Natural killer cell (primary cell): Measurements from ENCODE around the gene DOCK11. TPM values are rescaled to one million over a fixed set of nuclear protein-coding genes. Genes with fewer than 3 reads are reported as not detected.
A peak's percentile ranks its signal among the peaks of the same experiment; 100 is the strongest.
"Not testable (repeated sequence)": the region's sequence is repeated elsewhere in the genome, so short reads cannot be mapped to it uniquely, and the experiment has no call there.

Experiments used
- ATAC-seq, 3 donors: fragments of 150-1000 bp in 2 of 3; fragments of 200-7000 bp in 1 of 3; cut with Tn5 transposase; 1 replicate in 1 of 3; 2 replicates in 2 of 3; pipeline ENCODE4 v1.10.0; 2021; ENCODE audit warnings: mild to moderate bottlenecking in 2 of 3, moderate library complexity in 2 of 3
- DNase-seq, 2 donors: peaks; one replicate each; pipeline versions ENCODE4 v3.0.0 to v3.0.0-alpha.2; 2013 to 2021; ENCODE audit warnings: mixed read lengths in 1 of 2
- H3K27ac ChIP-seq: one replicate; pipeline ENCODE4 v1.5.1; 2013; ENCODE audit warnings: mild to moderate bottlenecking, low read length
- H3K27me3 ChIP-seq: one replicate; pipeline ENCODE4 v1.6.1; 2013; ENCODE audit warnings: low read length; ENCODE audit not compliant: control insufficient read depth, insufficient read depth
- H3K36me3 ChIP-seq: one replicate; pipeline ENCODE4 v1.6.1; 2013; ENCODE audit warnings: low read length; ENCODE audit not compliant: control insufficient read depth, insufficient read depth
- H3K4me1 ChIP-seq: one replicate; pipeline ENCODE4 v1.6.1; 2013; ENCODE audit warnings: low read length; ENCODE audit not compliant: control insufficient read depth, insufficient read depth
- H3K4me3 ChIP-seq: one replicate; pipeline ENCODE4 v1.5.1; 2013; ENCODE audit warnings: low read length
- H3K9me3 ChIP-seq: one replicate; pipeline ENCODE4 v1.6.1; 2013; ENCODE audit warnings: low read length; ENCODE audit not compliant: control insufficient read depth, insufficient read depth
- H3K27ac Mint-ChIP-seq, 2 donors: one replicate each; pipeline ENCODE4 v1.8.0; 2022; ENCODE audit warnings: mild to moderate bottlenecking in 2 of 2, mixed read lengths in 2 of 2, moderate library complexity in 1 of 2
- H3K27me3 Mint-ChIP-seq, 2 donors: one replicate each; pipeline ENCODE4 v1.8.0; 2022; ENCODE audit warnings: low read depth in 2 of 2, mixed read lengths in 2 of 2
- H3K36me3 Mint-ChIP-seq: one replicate; pipeline ENCODE4 v1.8.0; 2022; ENCODE audit warnings: mixed read lengths
- H3K4me1 Mint-ChIP-seq, 2 donors: one replicate each; pipeline ENCODE4 v1.8.0; 2022; ENCODE audit warnings: mixed read lengths in 2 of 2
- H3K4me3 Mint-ChIP-seq: one replicate; pipeline ENCODE4 v1.8.0; 2022; ENCODE audit warnings: mild to moderate bottlenecking, moderate library complexity, mixed read lengths
- H3K9me3 Mint-ChIP-seq, 2 donors: one replicate each; pipeline ENCODE4 v1.8.0; 2022; ENCODE audit warnings: mixed read lengths in 2 of 2
- WGBS: methylation state at CpG from one replicate; pipeline ENCODE4 v1.1.7; 2013; ENCODE audit warnings: missing lambda C conversion rate; ENCODE audit not compliant: insufficient coverage; 5-methylcytosine and 5-hydroxymethylcytosine counted together
- intact Hi-C: fragments of 100-400 bp; cut with micrococcal nuclease; formaldehyde crosslinking; loops from one replicate; pipeline ENCODE4 v1.14.2; 2022
- total RNA-seq, 4 donors: library from RNA; stranded (reverse); fragments of 120-200 nt in 1 of 4; gene quantifications; one replicate each; pipeline versions ENCODE4 v1.2.3 to v1.2.4, GENCODE V29; 2013 to 2022
- TF ChIP-seq, protein P1 (sequence below): fragments of 200-600 bp; IDR thresholded peaks from one replicate; pipeline ENCODE4 v1.8.0; 2022; ENCODE audit warnings: antibody characterized with exemption

Gene DOCK11
- total RNA-seq, 3 donors from 2014 or later (not counting 1 experiment from before 2014, with no cell fraction given) = 108 to 130 (median 117) TPM

- ATAC-seq (no peak), DNase-seq (no peak)
- H3K9me3 ChIP-seq = no peaks in the 10 kb centered on the region
- no peak overlapping the region for H3K4me3 Mint-ChIP-seq
- peaks cover 61% of the 10 kb centered on the region for H3K36me3 ChIP-seq
- WGBS = 100% methylated on average over 1 of the region's 3 CpGs
- H3K27me3 ChIP-seq = no peaks in the 10 kb centered on the region
- no peaks in the 10 kb centered on the region for H3K9me3 Mint-ChIP-seq
- H3K27ac Mint-ChIP-seq = peak overlapping the region; percentile 15 to 77
- peaks cover 0 to 5% of the 10 kb centered on the region in 2 donors for H3K4me1 Mint-ChIP-seq
- H3K27ac ChIP-seq = no peak overlapping the region
- intact Hi-C loops = no loop called here
- peaks cover 12% of the 10 kb centered on the region for H3K36me3 Mint-ChIP-seq
- H3K27me3 Mint-ChIP-seq = no peaks in the 10 kb centered on the region
- TF ChIP-seq, protein P1, sequence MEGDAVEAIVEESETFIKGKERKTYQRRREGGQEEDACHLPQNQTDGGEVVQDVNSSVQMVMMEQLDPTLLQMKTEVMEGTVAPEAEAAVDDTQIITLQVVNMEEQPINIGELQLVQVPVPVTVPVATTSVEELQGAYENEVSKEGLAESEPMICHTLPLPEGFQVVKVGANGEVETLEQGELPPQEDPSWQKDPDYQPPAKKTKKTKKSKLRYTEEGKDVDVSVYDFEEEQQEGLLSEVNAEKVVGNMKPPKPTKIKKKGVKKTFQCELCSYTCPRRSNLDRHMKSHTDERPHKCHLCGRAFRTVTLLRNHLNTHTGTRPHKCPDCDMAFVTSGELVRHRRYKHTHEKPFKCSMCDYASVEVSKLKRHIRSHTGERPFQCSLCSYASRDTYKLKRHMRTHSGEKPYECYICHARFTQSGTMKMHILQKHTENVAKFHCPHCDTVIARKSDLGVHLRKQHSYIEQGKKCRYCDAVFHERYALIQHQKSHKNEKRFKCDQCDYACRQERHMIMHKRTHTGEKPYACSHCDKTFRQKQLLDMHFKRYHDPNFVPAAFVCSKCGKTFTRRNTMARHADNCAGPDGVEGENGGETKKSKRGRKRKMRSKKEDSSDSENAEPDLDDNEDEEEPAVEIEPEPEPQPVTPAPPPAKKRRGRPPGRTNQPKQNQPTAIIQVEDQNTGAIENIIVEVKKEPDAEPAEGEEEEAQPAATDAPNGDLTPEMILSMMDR = no peak
- no peak overlapping the region for H3K4me3 ChIP-seq
- H3K4me1 ChIP-seq = no peaks in the 10 kb centered on the region
These were observed 89.7 kb downstream of the DOCK11 start for GRCh38 chrX:118585296-118585695.

DNA sequence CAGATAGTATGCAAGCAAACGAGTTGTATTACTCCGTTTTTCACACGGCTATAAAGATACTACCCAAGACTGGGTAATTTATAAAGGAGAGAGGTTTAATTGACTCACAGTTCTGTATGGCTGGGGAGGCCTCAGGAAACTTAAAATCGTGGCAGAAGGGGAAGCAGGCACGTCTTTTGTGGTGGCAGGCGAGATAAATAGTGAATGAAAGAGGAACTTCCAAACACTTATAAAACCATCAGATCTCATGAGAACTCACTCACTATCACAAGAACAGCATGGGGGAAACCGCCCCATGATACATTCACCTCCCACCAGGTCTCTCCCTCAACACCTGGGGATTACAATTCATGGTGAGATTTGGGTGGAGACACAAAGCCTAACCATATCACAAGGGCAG, 90.6 kb downstream of the DOCK11 start:
- H3K4me3 Mint-ChIP-seq, H3K4me1 ChIP-seq, H3K9me3 ChIP-seq, H3K27me3 Mint-ChIP-seq, intact Hi-C loops, H3K27ac ChIP-seq, H3K4me1 Mint-ChIP-seq, H3K9me3 Mint-ChIP-seq, H3K27me3 ChIP-seq, ATAC-seq, DNase-seq, H3K4me3 ChIP-seq: not testable (repeated sequence)
- 90% methylated on average over 3 of the region's 7 CpGs for WGBS
- H3K36me3 Mint-ChIP-seq = peaks cover 12% of the 10 kb centered on the region
- peaks cover 61% of the 10 kb centered on the region for H3K36me3 ChIP-seq
- peak overlapping the region; percentile 15 to 77 for H3K27ac Mint-ChIP-seq

DNA sequence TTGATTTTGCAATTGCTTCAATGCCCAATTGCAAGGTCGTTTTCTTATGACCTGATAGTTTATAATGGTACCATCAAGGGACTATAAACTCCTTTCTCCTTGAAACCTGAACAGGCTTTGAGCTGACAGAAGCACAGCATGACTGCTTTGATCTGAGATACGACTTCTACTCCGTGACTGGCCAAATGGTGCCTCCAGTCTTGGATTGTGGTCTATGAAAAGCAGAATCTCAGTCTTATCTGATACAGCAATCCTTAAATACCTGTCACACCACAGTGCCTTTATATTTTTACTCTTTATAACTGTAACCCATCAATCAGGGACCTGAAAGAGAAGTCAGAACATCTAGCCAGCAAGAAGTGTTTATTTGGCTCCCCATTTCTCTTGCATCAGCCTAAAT, 93.1 kb downstream of the DOCK11 start:
- H3K4me3 Mint-ChIP-seq = no peak overlapping the region
- ATAC-seq (no peak), DNase-seq (no peak)
- H3K9me3 ChIP-seq = no peaks in the 10 kb centered on the region
- no peaks in the 10 kb centered on the region for H3K27me3 Mint-ChIP-seq
- peak overlapping the region in 1 of 2 donors; percentile 34 for H3K27ac Mint-ChIP-seq
- peaks cover 12% of the 10 kb centered on the region for H3K36me3 Mint-ChIP-seq
- H3K4me1 Mint-ChIP-seq = peaks cover 0 to 5% of the 10 kb centered on the region in 2 donors
- H3K27ac ChIP-seq = no peak overlapping the region
- H3K4me3 ChIP-seq = no peak overlapping the region
- H3K36me3 ChIP-seq = peaks cover 68% of the 10 kb centered on the region
- 100% methylated on average over 2 of the region's 3 CpGs for WGBS
- intact Hi-C loops = no loop called here
- TF ChIP-seq, protein P1 = no peak
- H3K9me3 Mint-ChIP-seq = no peaks in the 10 kb centered on the region
- no peaks in the 10 kb centered on the region for H3K27me3 ChIP-seq
- no peaks in the 10 kb centered on the region for H3K4me1 ChIP-seq

DNA sequence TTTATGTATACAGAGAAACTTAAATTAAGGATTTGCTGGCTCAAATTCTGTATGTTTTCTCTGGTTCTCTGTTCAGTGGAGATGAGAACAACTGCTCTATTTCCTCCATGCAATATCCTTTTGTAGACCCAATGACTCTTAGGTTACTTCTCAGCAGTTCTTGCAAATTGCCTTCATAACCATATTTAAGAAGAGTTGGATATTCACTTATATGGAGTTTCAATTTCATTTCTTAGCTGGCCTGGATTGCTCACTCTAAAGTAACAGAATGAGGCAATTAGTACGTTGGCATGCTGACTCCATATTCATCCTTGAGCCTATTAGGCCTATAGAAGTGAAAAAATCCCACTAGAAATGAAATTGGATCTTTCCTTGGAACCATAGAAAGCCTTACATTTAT, 93.6 kb downstream of the DOCK11 start:
- intact Hi-C loops = no loop called here
- Histone ChIP-seq H3K27ac (no peak overlapping the region), H3K27me3 (no peaks in the 10 kb centered on the region), H3K9me3 (no peaks in the 10 kb centered on the region), H3K4me1 (no peaks in the 10 kb centered on the region), H3K36me3 (peaks cover 70% of the 10 kb centered on the region), H3K4me3 (no peak overlapping the region)
- peak overlapping the region in 1 of 2 donors; percentile 34 for H3K27ac Mint-ChIP-seq
- WGBS = no CpG with 5 or more reads among the region's 1 CpG
- H3K4me1 Mint-ChIP-seq = peaks cover 0 to 5% of the 10 kb centered on the region in 2 donors
- peaks cover 12% of the 10 kb centered on the region for H3K36me3 Mint-ChIP-seq
- H3K27me3 Mint-ChIP-seq = no peaks in the 10 kb centered on the region
- TF ChIP-seq, protein P1 = no peak
- no peak for DNase-seq
- ATAC-seq = no peak
- no peaks in the 10 kb centered on the region for H3K9me3 Mint-ChIP-seq
- no peak overlapping the region for H3K4me3 Mint-ChIP-seq
